ENCODE measurements around the gene GCNA.
"Not testable (repeated sequence)": the region's sequence is repeated elsewhere in the genome, so short reads cannot be mapped to it uniquely, and the experiment has no call there.

GCNA gene

GRCh38 chrX:71604141-71604540, 25.9 kb downstream of the GCNA start:
- H3K4me3 ChIP-seq (ENCODE audit: low read length): no peak overlapping the region
- DNase-seq (ENCODE audit: low read depth): no peak
- TF ChIP-seq CTCF (conservative IDR thresholded peaks at IDR 0.05; ENCODE audit: low read depth, low read length): no peak

- DNase-seq (ENCODE audit: low read depth): no peak
- H3K4me3 ChIP-seq (ENCODE audit: low read length): no peak overlapping the region
- no peak for TF ChIP-seq CTCF (conservative IDR thresholded peaks at IDR 0.05; ENCODE audit: low read depth, low read length)
Observed at GRCh38 chrX:71604796-71605568, 26.7 kb downstream of the GCNA start.

GRCh38 chrX:71606536-71607216, 28.4 kb downstream of the GCNA start:
- no peak overlapping the region for H3K4me3 ChIP-seq (ENCODE audit: low read length)
- TF ChIP-seq CTCF (conservative IDR thresholded peaks at IDR 0.05; ENCODE audit: low read depth, low read length): no peak
- DNase-seq (ENCODE audit: low read depth): no peak

- no peak overlapping the region for H3K4me3 ChIP-seq (ENCODE audit: low read length)
- DNase-seq (ENCODE audit: low read depth): no peak
- no peak for TF ChIP-seq CTCF (conservative IDR thresholded peaks at IDR 0.05; ENCODE audit: low read depth, low read length)
Observed at GRCh38 chrX:71607488-71607887, 29.3 kb downstream of the GCNA start.

- TF ChIP-seq CTCF (conservative IDR thresholded peaks at IDR 0.05; ENCODE audit: low read depth, low read length): no peak
- no peak for DNase-seq (ENCODE audit: low read depth)
- no peak overlapping the region for H3K4me3 ChIP-seq (ENCODE audit: low read length)
Observed at GRCh38 chrX:71609095-71609750, 31.0 kb downstream of the GCNA start.

- not testable (repeated sequence) for H3K4me3 ChIP-seq (ENCODE audit: low read length); DNase-seq (ENCODE audit: low read depth)
Observed at GRCh38 chrX:71611736-71612135, 33.5 kb downstream of the GCNA start.

- TF ChIP-seq CTCF (conservative IDR thresholded peaks at IDR 0.05; ENCODE audit: low read depth, low read length): no peak
- DNase-seq (ENCODE audit: low read depth): no peak
Observed at GRCh38 chrX:71612256-71612655, 34.0 kb downstream of the GCNA start.

More at GRCh38 chrX:71612256-71612655, 34.0 kb downstream of the GCNA start:
- H3K4me3 ChIP-seq (ENCODE audit: low read length): no peak overlapping the region

Data from retinal pigment epithelial cell (primary cell).